ENCODE results near the gene VIPR2.

The VIPR2 gene

GRCh38 chr7:159070431-159071148, 74.1 kb downstream of the VIPR2 start:
- no peak for DNase-seq (ENCODE audit: low read depth)
- no peak overlapping the region for H3K4me3 ChIP-seq (ENCODE audit: low read length)
- no peak for TF ChIP-seq CTCF (conservative IDR thresholded peaks at IDR 0.05; ENCODE audit: low read length)

GRCh38 chr7:159068893-159069448, 75.7 kb downstream of the VIPR2 start:
- no peak for DNase-seq (ENCODE audit: low read depth)
- H3K4me3 ChIP-seq (ENCODE audit: low read length), result no peak overlapping the region
- TF ChIP-seq CTCF (conservative IDR thresholded peaks at IDR 0.05; ENCODE audit: low read length), result no peak

- no peak overlapping the region for H3K4me3 ChIP-seq (ENCODE audit: low read length)
- no peak for DNase-seq (ENCODE audit: low read depth)
- TF ChIP-seq CTCF (conservative IDR thresholded peaks at IDR 0.05; ENCODE audit: low read length), result no peak
These were observed 76.2 kb downstream of the VIPR2 start for GRCh38 chr7:159068488-159068811.

GRCh38 chr7:159067576-159068487, 76.8 kb downstream of the VIPR2 start:
- no peak for DNase-seq (ENCODE audit: low read depth)
- no peak overlapping the region for H3K4me3 ChIP-seq (ENCODE audit: low read length)
- TF ChIP-seq CTCF (conservative IDR thresholded peaks at IDR 0.05; ENCODE audit: low read length), result no peak

- H3K4me3 ChIP-seq (ENCODE audit: low read length), result no peak overlapping the region
- DNase-seq (ENCODE audit: low read depth), result no peak
- no peak for TF ChIP-seq CTCF (conservative IDR thresholded peaks at IDR 0.05; ENCODE audit: low read length)
These were observed 77.7 kb downstream of the VIPR2 start for GRCh38 chr7:159066816-159067575.

- no peak for DNase-seq (ENCODE audit: low read depth)
- no peak for TF ChIP-seq CTCF (conservative IDR thresholded peaks at IDR 0.05; ENCODE audit: low read length)
- H3K4me3 ChIP-seq (ENCODE audit: low read length), result no peak overlapping the region
These were observed 78.7 kb downstream of the VIPR2 start for GRCh38 chr7:159065852-159066480.

Measured in AG10803 (cell line).